Gastroesophageal sphincter (tissue), 4 donors: ENCODE measurements around the gene CASP8AP2. TPM values are rescaled to one million over a fixed set of nuclear protein-coding genes. Genes with fewer than 3 reads are reported as not detected.

Experiments
- ATAC-seq: fragments of 150-250 bp; one replicate; pipeline ENCODE4 v1.9.1; 2016; ENCODE audit warnings: mild to moderate bottlenecking, moderate library complexity
- H3K27ac ChIP-seq, 4 donors: fragments of 200-600 bp; sonication (generic) in 3 of 4; 1 replicate in 3 of 4; 2 replicates in 1 of 4; pipeline ENCODE4 v1.5.1; 2016 to 2019
- H3K27me3 ChIP-seq: fragments of 200-600 bp; sonication (generic); one replicate; pipeline ENCODE4 v1.5.1; 2019
- H3K36me3 ChIP-seq, 2 donors: fragments of 200-600 bp; sonication (generic); one replicate each; pipeline ENCODE4 v1.5.1; 2019; ENCODE audit warnings: control low read depth in 1 of 2
- H3K4me1 ChIP-seq, 3 donors: fragments of 200-600 bp; sonication (generic); 1 replicate in 2 of 3; 2 replicates in 1 of 3; pipeline ENCODE4 v1.5.1; 2016 to 2019; ENCODE audit warnings: control low read depth in 2 of 3
- H3K4me3 ChIP-seq, 2 donors: fragments of 200-600 bp; sonication (generic); one replicate each; pipeline ENCODE4 v1.5.1; 2019; ENCODE audit warnings: mild to moderate bottlenecking in 1 of 2, moderate library complexity in 1 of 2
- H3K9me3 ChIP-seq, 3 donors: fragments of 200-600 bp; sonication (generic); one replicate each; pipeline ENCODE4 v1.5.1; 2017 to 2019; ENCODE audit warnings: control low read depth in 2 of 3
- EP300 ChIP-seq: sonication (generic); formaldehyde crosslinking; IDR thresholded peaks from one replicate; pipeline ENCODE4 v1.6.1; 2017; ENCODE audit warnings: antibody characterized with exemption, mild to moderate bottlenecking
- POLR2A ChIP-seq, 2 donors: fragments of 450-650 bp; IDR thresholded peaks; one replicate each; pipeline ENCODE4 v1.6.1; 2017; ENCODE audit warnings: antibody characterized with exemption in 2 of 2, mild to moderate bottlenecking in 2 of 2, moderate library complexity in 1 of 2
- POLR2AphosphoS5 ChIP-seq: sonication (generic); formaldehyde crosslinking; IDR thresholded peaks from one replicate; pipeline ENCODE4 v1.6.1; 2017; ENCODE audit warnings: antibody characterized with exemption
- WGBS, 2 donors: methylation state at CpG; one replicate each; pipeline ENCODE4 v1.1.5; 2018; ENCODE audit warnings: low coverage in 1 of 2; 5-methylcytosine and 5-hydroxymethylcytosine counted together
- total RNA-seq, 4 donors: library from RNA; depleted of rRNA; stranded (reverse); fragments of >200 nt; gene quantifications; one replicate each; pipeline ENCODE4 v1.1.0, GENCODE V29; 2016
- TF ChIP-seq, protein P1 (sequence below), 4 experiments: fragments of 200-600 bp in 2 of 4; fragments of 450-650 bp in 2 of 4; sonication (generic) in 1 of 4; IDR thresholded peaks; one replicate each; pipeline ENCODE4 v1.5.1; 2017 to 2019; ENCODE audit warnings: antibody characterized with exemption in 4 of 4, mild to moderate bottlenecking in 2 of 4, moderate library complexity in 2 of 4

The CASP8AP2 gene
- total RNA-seq, 4 donors from 2014 or later: 14.1 to 26.6 (median 20.4) TPM

DNA sequence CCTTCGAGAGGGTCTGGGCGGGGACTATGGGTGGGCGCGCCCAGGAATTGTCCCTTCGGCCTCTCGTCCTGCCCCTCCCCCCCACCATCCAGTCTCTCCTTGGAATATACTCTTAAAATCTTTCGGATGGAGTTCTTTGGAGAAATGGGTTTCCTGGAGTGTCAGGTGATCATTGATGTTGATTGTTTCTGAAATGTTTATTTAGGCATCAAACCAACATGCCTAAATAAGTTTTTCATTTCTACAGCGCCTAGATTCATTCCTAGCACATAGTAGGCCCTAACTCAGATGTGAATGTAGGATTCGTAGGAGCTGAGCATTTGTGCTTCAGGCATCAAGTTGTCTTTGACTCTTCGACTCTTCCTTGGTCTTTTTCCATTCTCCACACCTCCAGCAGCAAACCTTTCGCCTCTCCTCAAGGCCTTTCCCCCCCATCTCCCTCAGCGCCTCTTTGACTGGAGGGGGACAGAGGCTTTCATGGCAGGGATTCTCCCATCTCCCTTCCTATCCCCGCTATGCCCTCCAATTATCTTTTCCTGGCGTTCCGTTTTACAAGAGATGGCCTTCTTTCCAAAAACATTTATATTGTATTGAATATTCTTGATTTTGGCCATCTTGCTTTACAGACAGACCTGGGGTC lies 610 bp downstream of the CASP8AP2 start:
- peaks cover 0 to 23% (median 7%) of the 10 kb centered on the region in 3 donors for H3K4me1 ChIP-seq
- H3K36me3 ChIP-seq: peaks cover 0 to 25% of the 10 kb centered on the region in 2 donors
- peak overlapping the region; percentile 27 to 88 (median 84) for H3K27ac ChIP-seq
- no peak for ATAC-seq
- WGBS, 2 donors: 3 to 7% methylated on average over 12 to 14 of the region's 15 CpGs
- no peaks in the 10 kb centered on the region for H3K9me3 ChIP-seq
- TF ChIP-seq POLR2AphosphoS5: no peak
- no peak for TF ChIP-seq EP300
- no peaks in the 10 kb centered on the region for H3K27me3 ChIP-seq
- H3K4me3 ChIP-seq: peak overlapping the region; percentile 67 to 80

DNA sequence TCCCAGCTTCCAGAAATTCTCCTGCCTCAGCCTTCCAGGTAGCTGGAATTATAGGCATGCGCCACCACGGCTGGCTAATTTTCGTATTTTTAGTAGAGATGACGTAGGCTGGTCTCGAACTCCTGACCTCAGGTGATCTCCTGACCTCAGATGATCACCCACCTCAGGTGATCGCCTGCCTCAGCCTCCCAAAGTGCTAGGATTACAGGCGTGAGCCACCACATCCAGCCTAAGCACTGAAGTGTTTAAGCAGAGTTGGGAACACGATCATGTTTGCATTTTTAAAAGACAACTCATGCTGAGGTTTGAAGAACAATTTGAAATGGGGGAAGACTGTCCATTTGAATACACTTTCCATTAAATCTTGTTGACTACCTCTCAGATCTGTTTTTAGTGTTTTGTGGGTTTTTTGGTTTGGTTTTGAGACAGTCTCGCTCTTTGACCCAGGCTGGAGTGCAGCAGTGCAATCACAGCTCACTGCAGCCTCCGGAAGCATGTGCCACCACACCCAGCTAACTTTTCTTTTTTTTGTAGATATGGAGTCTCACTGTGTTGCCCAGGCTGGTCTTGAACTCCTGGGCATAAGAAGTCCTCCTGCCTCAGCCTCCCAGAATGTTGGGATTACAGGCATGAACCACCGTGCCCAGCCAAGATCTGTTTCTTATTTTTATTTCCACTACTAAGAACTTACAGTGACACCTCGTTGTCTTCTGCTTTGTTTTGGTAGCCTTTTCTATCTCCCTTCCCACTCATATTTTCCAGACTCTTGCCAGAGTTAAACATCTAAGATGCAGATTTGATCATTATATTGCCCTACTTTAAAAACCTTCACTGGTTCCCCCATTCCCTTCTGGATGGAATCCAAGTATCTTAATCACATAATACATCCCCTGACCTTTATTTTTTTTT lies 5.5 kb downstream of the CASP8AP2 start:
- Histone ChIP-seq H3K4me3 (no peak overlapping the region), H3K9me3 (no peaks in the 10 kb centered on the region), H3K36me3 (peaks cover 0 to 45% of the 10 kb centered on the region in 2 donors), H3K27me3 (no peaks in the 10 kb centered on the region), H3K27ac (no peak overlapping the region), H3K4me1 (peaks cover 0 to 16% (median 7%) of the 10 kb centered on the region in 3 donors)
- no peak for ATAC-seq
- 84 to 85% methylated on average over 4 to 10 of the region's 12 CpGs for WGBS, 2 donors
- TF ChIP-seq POLR2AphosphoS5 (no peak), POLR2A (IDR thresholded peaks at IDR 0.05) (no peak), EP300 (no peak)
- TF ChIP-seq, protein P1, sequence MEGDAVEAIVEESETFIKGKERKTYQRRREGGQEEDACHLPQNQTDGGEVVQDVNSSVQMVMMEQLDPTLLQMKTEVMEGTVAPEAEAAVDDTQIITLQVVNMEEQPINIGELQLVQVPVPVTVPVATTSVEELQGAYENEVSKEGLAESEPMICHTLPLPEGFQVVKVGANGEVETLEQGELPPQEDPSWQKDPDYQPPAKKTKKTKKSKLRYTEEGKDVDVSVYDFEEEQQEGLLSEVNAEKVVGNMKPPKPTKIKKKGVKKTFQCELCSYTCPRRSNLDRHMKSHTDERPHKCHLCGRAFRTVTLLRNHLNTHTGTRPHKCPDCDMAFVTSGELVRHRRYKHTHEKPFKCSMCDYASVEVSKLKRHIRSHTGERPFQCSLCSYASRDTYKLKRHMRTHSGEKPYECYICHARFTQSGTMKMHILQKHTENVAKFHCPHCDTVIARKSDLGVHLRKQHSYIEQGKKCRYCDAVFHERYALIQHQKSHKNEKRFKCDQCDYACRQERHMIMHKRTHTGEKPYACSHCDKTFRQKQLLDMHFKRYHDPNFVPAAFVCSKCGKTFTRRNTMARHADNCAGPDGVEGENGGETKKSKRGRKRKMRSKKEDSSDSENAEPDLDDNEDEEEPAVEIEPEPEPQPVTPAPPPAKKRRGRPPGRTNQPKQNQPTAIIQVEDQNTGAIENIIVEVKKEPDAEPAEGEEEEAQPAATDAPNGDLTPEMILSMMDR (IDR thresholded peaks at IDR 0.05): no peak

- H3K4me1 ChIP-seq: no peaks in the 10 kb centered on the region
- no peaks in the 10 kb centered on the region for H3K9me3 ChIP-seq
- WGBS, 2 donors: 92 to 97% methylated on average over 6 to 7 of the region's 8 CpGs
- no peak for ATAC-seq
- no peak overlapping the region for H3K27ac ChIP-seq
- H3K27me3 ChIP-seq: no peaks in the 10 kb centered on the region
- TF ChIP-seq, protein P1 (IDR thresholded peaks at IDR 0.05): no peak
- TF ChIP-seq POLR2A (IDR thresholded peaks at IDR 0.05): no peak
- no peak for TF ChIP-seq POLR2AphosphoS5
- TF ChIP-seq EP300: no peak
- H3K36me3 ChIP-seq: peaks cover 0 to 38% of the 10 kb centered on the region in 2 donors
- no peak overlapping the region for H3K4me3 ChIP-seq
These were observed 7.1 kb downstream of the CASP8AP2 start for GRCh38 chr6:89836639-89837222.

- WGBS, 2 donors: 35 to 50% methylated on average over 1 to 3 of the region's 3 CpGs
- peaks cover 0 to 20% of the 10 kb centered on the region in 2 donors for H3K36me3 ChIP-seq
- no peak overlapping the region for H3K4me3 ChIP-seq
- no peaks in the 10 kb centered on the region for H3K9me3 ChIP-seq
- no peak for TF ChIP-seq POLR2AphosphoS5
- TF ChIP-seq EP300: no peak
- TF ChIP-seq, protein P1 (IDR thresholded peaks at IDR 0.05): no peak
- TF ChIP-seq POLR2A (IDR thresholded peaks at IDR 0.05): no peak
- H3K27me3 ChIP-seq: no peaks in the 10 kb centered on the region
- no peak overlapping the region for H3K27ac ChIP-seq
- H3K4me1 ChIP-seq: peaks cover 0 to 17% (median 4%) of the 10 kb centered on the region in 3 donors
- peak; percentile 53 for ATAC-seq
These were observed 10.9 kb downstream of the CASP8AP2 start for GRCh38 chr6:89840538-89840937.

DNA sequence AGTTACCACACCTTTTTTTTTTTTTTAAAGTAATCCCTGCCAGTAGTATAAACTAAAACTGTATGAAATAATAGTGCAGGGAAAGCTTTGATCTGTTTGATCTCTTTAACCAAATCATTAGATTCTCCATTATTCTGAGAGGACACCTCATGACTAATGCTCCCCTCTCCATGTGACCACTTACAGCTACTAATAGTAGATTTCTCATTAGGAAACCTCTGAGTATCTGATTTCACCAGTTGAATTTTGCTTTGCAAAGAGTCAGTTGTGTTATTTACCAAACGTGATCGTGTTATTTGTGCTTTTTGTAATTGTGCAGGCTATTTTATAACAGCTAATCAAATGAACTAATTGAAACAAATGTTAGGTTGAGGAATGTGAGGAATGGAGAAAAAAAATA lies 12.5 kb downstream of the CASP8AP2 start:
- no peak for TF ChIP-seq POLR2A (IDR thresholded peaks at IDR 0.05)
- no peak for TF ChIP-seq EP300
- TF ChIP-seq, protein P1 (IDR thresholded peaks at IDR 0.05): no peak
- no peak for TF ChIP-seq POLR2AphosphoS5
- no peak overlapping the region for H3K27ac ChIP-seq
- WGBS, 2 donors: 72 to 85% methylated on average over 2 of the region's 2 CpGs
- no peak overlapping the region for H3K4me3 ChIP-seq
- H3K36me3 ChIP-seq: peaks cover 0 to 29% of the 10 kb centered on the region in 2 donors
- H3K4me1 ChIP-seq: peaks cover 0 to 17% (median 4%) of the 10 kb centered on the region in 3 donors
- no peak for ATAC-seq
- H3K9me3 ChIP-seq: no peaks in the 10 kb centered on the region
- no peaks in the 10 kb centered on the region for H3K27me3 ChIP-seq
